Activated CD8-positive, alpha-beta memory T cell treated with anti-CD3 and anti-CD28 coated beads, Interleukin-2, amount 50 U/mL, for 24 hours (primary cell): Measurements from ENCODE around the gene HTR4.

Source experiments
- DNase-seq: peaks from one replicate; pipeline ENCODE4 v3.0.0-alpha.2; 2020; ENCODE audit errors: extremely low read depth

The HTR4 gene

DNA sequence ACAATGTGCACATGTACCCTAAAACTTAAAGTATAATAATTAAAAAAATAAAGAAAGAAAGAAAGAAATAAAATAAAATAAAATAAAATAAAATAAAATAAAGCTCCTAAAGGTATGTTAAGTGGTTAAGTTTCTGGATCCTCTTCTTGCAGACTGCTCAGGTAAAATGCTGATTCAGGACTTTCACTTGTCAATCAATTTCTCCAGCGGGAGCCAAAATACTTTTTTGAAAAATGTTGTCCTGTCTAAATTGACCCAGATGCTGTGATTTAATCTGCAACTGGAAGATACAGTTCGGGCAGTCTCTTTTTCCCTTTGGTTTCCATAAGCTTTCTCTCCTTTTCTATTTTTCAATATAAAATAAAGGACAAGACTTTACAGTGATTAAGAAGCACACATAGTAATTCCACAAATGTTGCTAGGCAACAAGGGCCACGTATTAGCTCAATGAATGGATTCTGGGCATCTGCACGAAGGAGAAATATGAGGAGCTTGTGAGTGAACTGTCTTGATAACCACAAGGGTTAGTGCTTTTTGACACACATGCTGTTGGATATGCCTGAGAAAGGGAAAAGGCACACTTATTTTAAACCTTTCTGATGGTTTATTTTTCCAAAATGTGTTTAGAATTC, 38.6 kb downstream of the HTR4 start:
- DNase-seq = no peak

DNA sequence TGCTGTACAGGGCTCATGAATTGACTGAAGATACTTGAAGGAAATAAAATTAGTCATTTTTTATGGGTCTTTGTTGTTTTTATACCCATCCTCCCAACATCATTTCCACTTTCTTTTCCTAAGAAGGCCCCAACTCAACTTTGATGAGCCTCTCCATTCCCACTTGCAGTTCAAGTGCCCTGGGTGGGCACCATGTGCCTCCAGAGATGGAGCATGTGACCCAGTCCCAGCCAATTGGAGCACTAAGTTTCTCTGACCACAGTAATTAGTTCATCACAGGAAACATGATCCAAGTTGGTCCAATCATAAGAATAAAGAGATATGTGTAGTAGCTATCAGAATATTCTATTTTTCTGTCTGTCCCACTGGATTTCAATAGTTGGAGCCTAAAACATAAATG, 46.9 kb downstream of the HTR4 start:
- DNase-seq = no peak

DNA sequence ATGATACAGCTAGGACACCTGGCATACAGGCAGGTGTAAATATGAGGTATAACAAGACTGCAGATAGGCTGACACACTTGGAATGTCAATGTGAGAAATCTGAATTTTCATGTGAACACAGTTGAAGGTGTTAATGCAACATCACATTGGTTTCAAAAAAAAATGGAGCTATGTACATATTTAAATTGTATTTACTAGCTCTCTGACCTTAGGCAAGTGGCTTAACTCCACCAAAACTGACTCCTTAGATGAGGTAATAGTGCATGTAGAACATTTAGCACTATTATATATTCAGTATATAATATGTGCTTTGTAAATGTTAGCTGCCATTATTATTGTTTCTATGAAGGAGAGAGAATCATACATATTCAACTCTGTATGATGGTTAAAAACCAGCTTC, 48.0 kb downstream of the HTR4 start:
- DNase-seq = no peak

DNA sequence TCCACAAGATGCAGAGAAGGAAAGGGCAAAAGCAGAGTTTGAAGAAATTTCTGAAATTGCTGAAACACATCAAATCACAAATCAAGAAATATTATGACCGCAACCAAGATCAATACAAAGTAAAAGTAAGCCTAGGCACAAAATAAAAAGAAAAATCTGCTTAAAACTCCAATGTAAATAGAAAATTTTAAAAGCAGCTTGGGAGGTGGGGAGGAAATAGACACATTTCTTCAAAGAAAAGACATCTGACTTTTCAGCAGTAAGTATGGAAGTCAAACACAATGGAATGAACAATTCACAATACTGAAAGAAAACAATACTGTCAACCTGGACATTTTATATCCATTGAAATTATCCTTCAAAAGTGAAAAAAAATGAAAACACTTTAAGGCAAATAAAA, 55.1 kb downstream of the HTR4 start:
- DNase-seq = no peak

DNA sequence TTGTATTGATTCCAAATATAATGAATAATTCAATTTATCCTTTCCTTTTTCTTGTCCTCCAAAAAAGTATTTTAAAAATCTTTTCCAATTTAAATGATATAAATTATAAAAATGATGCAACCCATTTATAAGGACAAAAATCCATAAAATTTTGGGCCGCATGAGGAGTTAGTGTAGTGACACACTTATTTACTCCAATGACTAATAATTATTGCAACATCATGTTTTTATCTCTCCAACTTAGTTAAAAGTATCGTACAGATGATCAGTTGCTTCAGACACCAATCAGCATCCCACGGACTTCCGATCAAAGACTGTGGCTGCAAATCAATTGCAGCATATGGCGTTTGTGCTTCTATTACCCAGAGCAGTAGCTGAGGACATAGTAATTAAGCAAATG, 58.6 kb downstream of the HTR4 start:
- no peak for DNase-seq

DNA sequence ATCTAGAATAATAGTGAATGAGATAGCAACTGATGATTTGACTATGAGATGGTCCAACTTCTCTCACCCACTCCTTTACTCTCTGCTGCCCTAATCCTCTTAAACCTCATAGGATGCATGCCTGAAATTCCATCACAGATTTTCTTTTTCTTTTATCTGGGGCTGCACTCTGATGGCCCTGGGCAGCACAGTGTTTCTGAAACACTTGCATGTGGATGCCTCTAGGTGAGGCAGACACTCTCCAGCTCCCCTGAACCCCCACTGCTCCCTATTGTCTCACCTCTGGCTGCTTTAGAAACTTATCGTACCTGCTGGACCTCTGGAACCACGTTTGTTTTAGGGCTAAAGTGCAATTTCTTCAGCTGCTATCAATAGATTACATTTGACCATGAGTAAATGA, 67.5 kb downstream of the HTR4 start:
- DNase-seq = no peak

DNA sequence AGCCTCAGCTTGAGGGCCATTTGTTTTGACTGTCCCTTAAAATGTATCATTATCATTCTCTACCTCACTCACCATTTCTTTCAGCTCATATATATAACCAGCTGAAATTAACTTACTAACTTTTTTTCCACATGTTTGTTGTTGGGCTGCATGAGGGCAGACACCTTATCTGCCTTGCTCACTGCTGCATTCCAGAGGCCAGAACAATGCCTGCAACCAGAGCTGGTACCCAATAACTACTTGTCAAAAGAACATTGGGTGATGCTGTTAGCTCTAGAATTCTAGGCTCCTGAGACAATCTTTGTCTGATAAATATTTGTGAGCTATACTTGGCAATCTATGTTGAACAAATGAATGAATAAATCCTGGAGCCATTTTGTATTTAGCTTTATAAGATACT, 68.3 kb downstream of the HTR4 start:
- DNase-seq = no peak

DNA sequence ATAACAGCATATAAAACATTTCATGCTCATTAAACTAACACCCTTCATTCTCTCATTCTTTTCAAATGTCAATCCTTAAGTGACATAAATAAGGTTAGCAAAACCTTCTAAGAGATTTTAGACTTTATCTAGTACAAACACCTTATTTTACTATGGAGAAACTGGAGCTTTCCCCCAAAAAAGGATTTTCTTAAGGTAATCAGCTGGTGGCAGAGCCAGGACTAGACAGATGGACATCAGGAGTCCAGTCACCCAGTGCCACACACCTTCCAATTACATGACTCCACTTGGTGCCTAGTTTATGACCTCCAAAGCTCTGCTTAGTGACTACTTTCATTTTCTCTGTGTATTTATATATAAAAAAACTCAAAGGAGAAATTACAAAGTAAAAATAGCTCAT, 70.2 kb downstream of the HTR4 start:
- no peak for DNase-seq

DNA sequence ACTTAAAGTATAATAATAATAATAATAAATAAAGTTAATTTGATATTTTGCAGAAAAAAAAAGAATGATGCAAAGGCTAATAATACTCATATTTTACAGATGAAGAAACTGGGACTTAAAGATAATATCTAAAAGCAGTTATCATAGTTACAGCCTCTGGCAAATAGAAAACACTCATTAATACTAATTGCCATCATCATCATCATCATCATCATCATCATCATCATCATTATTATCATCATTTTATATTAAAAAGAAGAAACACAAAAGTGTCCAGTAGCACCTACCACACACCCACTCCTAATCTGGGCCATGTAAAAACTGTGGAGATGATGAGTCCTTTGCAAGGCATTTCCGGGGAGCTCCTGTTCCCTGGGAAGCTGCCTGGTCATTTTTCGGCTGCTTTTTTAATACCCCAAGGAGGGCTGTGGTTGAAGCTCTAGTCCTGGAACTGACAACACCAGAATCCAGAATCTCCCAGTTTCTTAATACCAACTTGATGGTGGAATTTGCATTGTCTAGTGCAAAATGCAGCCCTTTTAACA, 70.8 kb downstream of the HTR4 start:
- no peak for DNase-seq

DNA sequence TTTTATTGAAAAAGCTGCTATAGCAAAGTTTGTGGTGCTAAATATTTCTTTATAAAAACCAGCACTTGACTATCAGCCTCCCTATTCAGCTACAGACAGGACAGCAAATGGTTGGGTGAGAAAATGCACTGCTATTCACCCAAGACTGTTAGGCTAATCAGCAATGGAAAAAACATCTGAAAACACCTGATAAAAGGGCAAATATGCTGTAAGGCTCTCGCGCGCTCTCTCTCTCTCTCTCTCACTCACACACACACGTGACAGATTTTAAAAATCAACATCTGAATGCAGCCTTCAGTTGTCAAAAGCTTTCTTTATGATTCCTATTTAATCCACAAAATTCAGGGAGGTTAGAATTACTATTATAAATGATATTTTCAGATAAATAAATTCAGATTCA, 80.2 kb downstream of the HTR4 start:
- no peak for DNase-seq

DNA sequence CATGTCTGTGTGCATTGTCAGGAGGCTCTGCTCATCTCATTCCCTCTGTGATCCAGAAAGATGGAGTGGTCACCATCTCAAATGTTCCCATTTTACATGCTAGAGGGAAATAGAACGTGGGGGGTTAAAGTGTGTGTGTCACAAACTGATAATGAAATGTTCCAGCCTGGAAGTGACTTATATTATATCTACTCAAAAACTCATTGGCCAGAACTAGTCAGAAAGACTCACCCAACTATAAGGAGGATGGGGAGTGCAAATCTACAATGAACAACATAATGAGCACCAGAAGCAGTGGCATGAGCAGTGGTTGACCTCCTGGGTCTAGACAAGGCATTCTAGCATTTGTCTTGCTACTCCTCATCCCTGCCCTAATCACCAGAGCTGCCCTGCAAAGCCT, 81.0 kb downstream of the HTR4 start:
- DNase-seq = no peak

DNA sequence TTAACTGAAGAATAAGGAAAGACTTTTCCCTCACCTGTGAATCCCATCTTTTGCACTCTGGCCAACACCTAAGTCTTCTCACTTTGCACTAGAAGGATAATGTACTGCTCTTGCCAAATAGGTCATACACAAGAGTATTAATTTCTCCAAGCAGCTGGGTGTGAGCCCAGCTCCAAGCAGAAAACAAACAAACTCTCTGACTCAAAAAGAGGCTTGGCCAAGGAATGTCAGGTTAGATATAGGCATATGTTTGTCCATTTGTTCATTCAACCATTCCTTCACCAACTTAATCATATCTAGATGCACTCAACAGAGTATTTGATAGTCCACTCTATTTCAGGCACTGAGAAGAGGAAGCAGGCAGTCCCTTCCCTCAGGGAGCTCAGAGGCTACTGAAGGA, 84.4 kb downstream of the HTR4 start:
- DNase-seq = no peak

DNA sequence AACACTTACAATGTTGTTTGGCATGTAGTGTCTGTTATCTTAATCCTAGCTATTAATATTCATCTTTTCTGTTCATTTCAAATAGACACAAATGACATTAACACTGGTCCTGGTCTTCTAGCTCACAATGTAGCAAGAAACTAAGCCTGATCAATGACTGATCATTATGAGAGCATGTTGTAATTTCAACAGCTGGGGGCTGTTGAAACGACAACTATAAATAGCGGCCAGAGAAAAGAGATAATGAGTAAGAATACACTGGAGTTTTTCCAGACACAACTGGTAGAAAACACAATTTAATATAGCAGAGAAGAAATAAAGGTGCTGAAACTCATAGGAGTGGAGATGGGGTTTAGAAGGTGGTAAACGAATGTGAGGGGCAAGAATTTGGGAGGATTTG, 89.2 kb downstream of the HTR4 start:
- DNase-seq = no peak

DNA sequence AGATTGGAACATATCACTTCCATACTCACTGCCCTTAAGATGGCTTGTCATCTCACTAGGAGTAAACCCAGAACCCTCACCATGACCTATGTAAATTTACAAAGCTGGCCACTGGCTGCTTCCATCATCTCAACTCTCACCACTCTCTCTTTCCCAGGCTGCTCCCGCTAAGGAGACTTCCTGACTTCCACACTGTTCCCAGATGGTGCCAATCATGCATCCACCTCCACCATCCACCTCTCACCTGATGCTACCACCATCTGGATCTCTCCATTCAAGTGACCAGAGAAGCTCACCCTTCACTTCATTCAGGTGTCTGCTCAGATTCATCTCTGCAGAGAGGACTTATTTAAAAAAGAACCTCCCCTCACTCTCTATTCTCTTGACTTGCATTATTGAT, 91.3 kb downstream of the HTR4 start:
- DNase-seq = no peak

DNA sequence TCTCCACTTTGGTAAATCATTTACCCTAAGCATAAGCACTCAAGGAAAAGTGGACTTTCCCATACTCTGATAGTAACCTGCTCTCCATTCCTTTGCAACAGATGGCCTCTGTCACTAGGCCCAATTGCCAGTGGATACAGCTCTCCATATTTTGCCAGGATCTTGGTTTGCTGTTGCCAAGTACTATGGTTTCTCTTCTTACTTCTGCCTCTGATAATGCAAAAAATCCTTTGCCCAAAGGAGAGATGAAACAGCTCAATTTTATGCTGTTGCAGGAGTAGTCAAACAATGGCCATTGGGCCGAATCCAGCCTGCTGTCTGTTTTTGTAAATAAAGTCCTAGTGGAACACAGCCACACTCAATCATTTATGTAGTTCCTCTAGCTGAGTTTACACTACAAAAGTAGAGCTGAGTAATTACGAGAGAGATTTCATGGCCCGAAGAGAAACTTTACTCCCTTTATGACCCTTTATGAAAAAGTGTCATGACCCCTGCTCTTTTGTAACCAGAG, 92.5 kb downstream of the HTR4 start:
- no peak for DNase-seq

DNA sequence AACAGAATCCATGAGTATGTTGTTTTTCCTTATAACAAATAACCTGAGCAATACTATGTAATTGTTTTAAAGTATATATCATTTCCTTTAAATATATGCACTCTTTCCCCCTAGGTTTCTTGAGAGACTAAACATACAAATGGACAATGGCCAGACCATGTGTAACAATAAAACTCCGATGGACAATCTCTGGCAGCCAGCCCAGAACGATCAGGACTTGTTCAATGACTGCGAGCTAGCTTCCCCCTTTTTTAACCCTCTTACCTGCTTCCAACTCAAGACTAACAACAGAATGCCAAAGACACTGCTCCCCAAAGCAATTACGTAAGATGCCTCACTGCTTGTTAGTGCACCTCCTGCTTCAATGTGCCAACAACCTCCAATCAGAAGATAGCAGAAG, 94.9 kb downstream of the HTR4 start:
- DNase-seq = no peak

DNA sequence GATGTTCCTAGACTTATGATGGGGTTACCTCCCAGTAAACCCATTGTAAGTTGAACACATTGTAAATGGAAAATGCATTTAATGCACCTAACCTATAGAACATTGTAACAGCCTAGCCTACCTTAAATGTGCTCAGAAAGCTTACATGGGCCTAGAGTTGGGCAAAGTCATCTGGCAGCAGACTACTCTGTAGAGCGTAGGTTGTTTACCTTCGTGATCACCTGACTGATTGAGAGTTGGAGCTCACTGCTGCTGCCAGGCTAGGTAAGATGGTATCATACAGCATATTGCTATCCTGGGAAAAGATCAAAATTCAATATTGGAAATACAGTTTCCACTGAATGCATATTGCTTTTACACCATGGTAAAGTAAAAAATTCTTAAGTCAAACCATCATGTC, 95.4 kb downstream of the HTR4 start:
- no peak for DNase-seq

DNA sequence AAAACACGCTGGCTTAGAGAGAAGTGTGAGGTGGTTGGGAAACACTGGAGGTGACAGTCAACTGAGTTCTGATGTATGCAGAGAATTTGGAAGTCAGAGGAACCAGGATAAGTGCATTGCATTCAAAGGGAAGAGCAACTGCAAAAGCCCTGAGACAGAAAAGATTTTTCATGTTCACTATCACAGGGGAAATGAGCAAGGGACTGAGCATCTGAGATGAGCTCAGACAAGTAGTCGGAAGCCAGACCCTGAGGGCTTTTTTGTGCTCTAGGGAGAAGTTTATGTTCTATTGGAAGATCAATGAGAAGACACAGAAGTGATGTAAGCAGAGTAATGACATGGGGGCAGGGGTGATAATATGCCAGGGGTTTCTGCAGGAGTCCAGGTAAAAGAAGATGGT, 97.5 kb downstream of the HTR4 start:
- DNase-seq = no peak

DNA sequence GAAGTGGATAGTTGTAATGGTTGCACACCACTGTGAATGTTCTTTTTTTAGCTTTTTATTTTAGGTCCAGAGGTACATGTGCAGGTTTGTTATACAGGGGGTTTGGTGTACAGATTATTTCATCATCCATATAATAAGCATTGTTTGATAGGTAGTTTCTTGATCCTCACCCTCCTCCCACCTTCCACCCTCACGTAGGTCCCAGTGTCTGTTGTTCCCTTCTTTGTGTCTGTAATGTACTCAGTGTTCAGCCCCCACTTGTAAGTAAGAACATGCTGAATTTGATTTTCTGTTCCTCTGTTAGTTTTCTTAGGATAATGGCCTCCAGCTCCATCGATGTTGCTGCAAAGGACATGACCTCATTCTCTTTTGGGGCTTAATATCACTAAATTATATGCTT, 99.7 kb downstream of the HTR4 start:
- DNase-seq = no peak

DNA sequence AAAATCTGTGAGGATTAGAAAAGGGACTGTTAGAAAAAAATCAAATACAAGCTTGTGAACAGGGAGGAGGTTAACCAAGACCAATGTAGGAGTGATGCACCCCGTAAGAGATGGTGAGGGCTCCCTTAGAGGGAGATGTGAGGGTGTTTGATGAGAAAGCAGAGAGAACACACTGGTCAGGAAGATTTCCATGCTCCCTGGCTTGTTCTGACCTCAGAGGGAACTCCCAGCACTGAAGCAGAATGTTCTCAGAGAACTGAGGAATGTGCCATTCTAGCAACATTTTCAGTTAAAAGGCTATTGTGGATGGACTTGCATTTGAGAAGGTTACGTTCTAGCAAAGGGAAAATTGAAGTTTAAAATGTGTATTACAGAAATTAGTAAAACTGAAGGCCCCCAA, 110.6 kb downstream of the HTR4 start:
- no peak for DNase-seq

DNA sequence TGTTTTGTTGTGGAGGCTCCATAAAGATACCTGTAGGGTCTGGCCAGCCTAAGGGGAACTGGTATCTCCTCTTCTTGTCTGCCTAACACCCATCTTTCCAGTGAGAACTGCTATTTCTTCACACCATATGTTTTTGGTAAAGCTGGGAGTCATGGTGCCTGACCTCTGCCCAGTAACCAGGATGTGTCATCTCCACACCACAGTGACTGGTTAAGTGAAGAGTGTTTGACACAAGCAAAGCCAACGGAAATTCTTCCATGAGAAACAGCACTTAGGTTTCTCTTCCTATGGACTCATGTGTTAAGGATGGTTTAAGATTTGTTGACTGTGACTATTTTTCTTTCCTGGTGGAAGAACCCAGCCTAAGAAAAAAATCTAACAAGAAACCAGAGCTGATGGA, 111.5 kb downstream of the HTR4 start:
- DNase-seq = no peak

DNA sequence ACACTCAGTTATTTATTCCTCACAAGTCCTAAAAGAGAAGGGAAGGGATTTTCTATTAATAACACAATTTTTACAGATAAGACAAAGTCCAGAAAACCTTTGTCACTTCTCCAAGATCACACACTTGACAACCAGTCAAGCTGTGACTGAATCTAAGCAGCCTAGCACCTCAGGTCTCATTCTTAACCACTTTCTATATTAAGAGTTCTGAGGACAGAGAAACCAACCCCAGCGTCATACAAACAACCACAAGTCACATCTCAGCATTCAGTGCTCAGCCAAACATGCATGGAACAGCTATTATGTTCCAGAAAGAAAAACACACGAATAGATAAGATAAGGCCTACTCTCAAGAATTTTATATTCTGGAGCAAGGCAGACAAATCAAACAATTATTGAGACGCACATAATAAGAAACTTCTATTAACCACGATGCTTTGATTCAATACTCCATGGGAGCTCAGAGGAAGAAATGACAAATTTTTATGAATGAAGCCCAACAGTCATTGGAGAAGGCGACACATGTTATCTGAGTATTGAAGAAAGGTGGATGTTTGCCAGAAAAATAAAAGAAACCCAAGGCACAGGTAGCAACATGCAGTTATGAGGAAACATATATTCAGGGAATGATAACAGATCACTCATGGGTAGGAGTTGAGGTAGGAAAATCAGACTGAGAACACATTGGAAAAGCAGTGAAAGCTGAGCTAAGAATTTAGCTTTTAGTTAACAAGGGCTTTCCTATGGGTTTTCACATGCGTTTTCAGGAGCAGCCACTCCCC, 113.1 kb downstream of the HTR4 start:
- DNase-seq = no peak

DNA sequence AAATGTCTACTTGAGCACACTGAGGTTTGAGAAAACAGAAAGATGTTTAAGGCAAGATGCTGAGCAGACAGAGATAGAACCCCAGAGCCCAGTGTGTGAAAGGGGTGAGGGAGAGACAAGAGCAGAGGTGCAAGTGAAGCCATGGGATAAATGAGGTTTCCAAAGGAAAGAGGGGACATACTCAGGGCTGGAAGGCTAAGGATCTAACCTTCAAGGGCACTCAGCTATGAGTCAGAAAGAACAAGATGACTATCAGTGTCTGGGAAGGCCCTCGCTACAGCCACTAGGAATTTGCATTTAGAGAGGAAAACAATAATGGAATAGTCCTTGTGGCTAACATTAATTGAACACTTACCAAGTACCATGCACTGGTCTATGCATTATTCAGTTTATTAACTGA, 113.7 kb downstream of the HTR4 start:
- DNase-seq = no peak
